Transverse colon (tissue), 4 donors: Measurements from ENCODE around the gene DDX23. TPM values are rescaled to one million over a fixed set of nuclear protein-coding genes. Genes with fewer than 3 reads are reported as not detected.

Source experiments
- DNase-seq: peaks from one replicate; pipeline ENCODE4 v3.0.0-alpha.2; 2019
- H3K27ac ChIP-seq, 4 donors: fragments of 200-600 bp; sonication (generic); 2 replicates each; pipeline ENCODE4 v1.5.1; 2016 to 2018; ENCODE audit warnings: inconsistent platforms in 4 of 4
- H3K27me3 ChIP-seq: fragments of 200-600 bp; sonication (generic); 2 replicates; pipeline ENCODE4 v1.5.1; 2017; ENCODE audit warnings: inconsistent platforms
- H3K36me3 ChIP-seq, 4 donors: fragments of 200-600 bp; sonication (generic); 2 replicates each; pipeline ENCODE4 v1.5.1; 2017 to 2019; ENCODE audit warnings: inconsistent platforms in 4 of 4
- H3K4me1 ChIP-seq, 4 donors: fragments of 200-600 bp; sonication (generic); 2 replicates each; pipeline ENCODE4 v1.5.1; 2017 to 2020; ENCODE audit warnings: inconsistent platforms in 4 of 4
- H3K4me3 ChIP-seq, 4 donors: fragments of 200-600 bp; sonication (generic); 1 replicate in 1 of 4; 2 replicates in 3 of 4; pipeline versions ENCODE4 v1.5.1 to v1.6.1; 2017 to 2019; ENCODE audit warnings: inconsistent platforms in 4 of 4
- H3K9me3 ChIP-seq, 2 donors: fragments of 200-600 bp; sonication (generic); 2 replicates each; pipeline ENCODE4 v1.5.1; 2017 to 2019; ENCODE audit warnings: inconsistent platforms in 2 of 2
- CTCF ChIP-seq, 5 experiments: fragments of 200-600 bp in 3 of 5; fragments of 450-650 bp in 2 of 5; sonication (generic) in 3 of 5; IDR thresholded peaks; 1 replicate in 2 of 5; 2 replicates in 3 of 5; pipeline ENCODE4 v1.5.1; 2016 to 2017; ENCODE audit warnings: antibody characterized with exemption in 5 of 5, inconsistent platforms in 3 of 5, mild to moderate bottlenecking in 2 of 5, moderate library complexity in 1 of 5
- EP300 ChIP-seq: sonication (generic); formaldehyde crosslinking; IDR thresholded peaks from one replicate; pipeline ENCODE4 v1.6.1; 2017; ENCODE audit warnings: antibody characterized with exemption, low read depth
- POLR2A ChIP-seq: fragments of 450-650 bp; IDR thresholded peaks from one replicate; pipeline ENCODE4 v1.6.1; 2016; ENCODE audit warnings: antibody characterized with exemption, mild to moderate bottlenecking, moderate library complexity
- POLR2AphosphoS5 ChIP-seq, 3 donors: sonication (generic); formaldehyde crosslinking; IDR thresholded peaks; one replicate each; pipeline ENCODE4 v1.6.1; 2016; ENCODE audit warnings: antibody characterized with exemption in 3 of 3
- WGBS, 2 donors: methylation state at CpG; one replicate each; pipeline ENCODE4 v1.1.5; 2018; ENCODE audit warnings: low coverage in 1 of 2; 5-methylcytosine and 5-hydroxymethylcytosine counted together
- in situ Hi-C, 4 donors: fragments of 200-750 bp; cut with MboI; loops; one replicate each; pipeline versions ENCODE4 v1.15.0 to v1.15.1; 2017; ENCODE audit warnings: low sequenced_read_pairs in 3 of 4, low pct_ligation_motif_present in 1 of 4, low pct_unique_long_range_greater_than_20kb in 1 of 4
- intact Hi-C: fragments of 100-400 bp; cut with DNase I; formaldehyde crosslinking; loops from one replicate; pipeline ENCODE4 v1.15.1; 2023; ENCODE audit warnings: low total_unique reads
- total RNA-seq, 4 donors: library from RNA; depleted of rRNA; stranded (reverse); fragments of >200 nt; gene quantifications; one replicate each; pipeline ENCODE4 v1.1.0, GENCODE V29; 2016

DDX23 gene
- total RNA-seq, 4 donors from 2014 or later: 82.9 to 143 (median 83.9) TPM

- Histone ChIP-seq H3K36me3 (no peaks in the 10 kb centered on the region), H3K27me3 (peaks cover 18% of the 10 kb centered on the region), H3K4me3 (peak overlapping the region in 2 of 4 donors; percentile 17 to 27), H3K27ac (no peak overlapping the region), H3K4me1 (peaks cover 0 to 9% (median 6%) of the 10 kb centered on the region in 4 donors), H3K9me3 (no peaks in the 10 kb centered on the region)
- in situ Hi-C loops (no loop called here), intact Hi-C loops (loop anchor here (2.0 kb wide), 1 partner anchor 36 kb away; no protein-coding TSS in a partner anchor)
- peak; percentile 82 for DNase-seq
- TF ChIP-seq CTCF (IDR thresholded peaks at IDR 0.05): peak; percentile 86 to 95 (median 91)
- no peak for TF ChIP-seq POLR2A
- WGBS, 2 donors: 10 to 87% methylated on average over 3 to 31 of the region's 37 CpGs
These were observed 38.9 kb upstream of the DDX23 start for GRCh38 chr12:48890657-48891418.

GRCh38 chr12:48889679-48890078 is 37.7 kb upstream of the DDX23 start:
- H3K36me3 ChIP-seq: no peaks in the 10 kb centered on the region
- no peak overlapping the region for H3K4me3 ChIP-seq
- intact Hi-C loops (loop anchor here (2.0 kb wide), 1 partner anchor 35 kb away; no protein-coding TSS in a partner anchor), in situ Hi-C loops (no loop called here)
- no peak overlapping the region for H3K27ac ChIP-seq
- no peak for DNase-seq
- peaks cover 0 to 9% (median 6%) of the 10 kb centered on the region in 4 donors for H3K4me1 ChIP-seq
- H3K27me3 ChIP-seq: peaks cover 18% of the 10 kb centered on the region
- no peak for TF ChIP-seq POLR2A
- no peak for TF ChIP-seq CTCF (IDR thresholded peaks at IDR 0.05)
- no peak for TF ChIP-seq EP300
- no peak for TF ChIP-seq POLR2AphosphoS5 (IDR thresholded peaks at IDR 0.05)
- 83% methylated on average over 3 of the region's 3 CpGs; no CpG with 5 or more reads in 1 of the 2 donors for WGBS, 2 donors
- H3K9me3 ChIP-seq: no peaks in the 10 kb centered on the region

- Histone ChIP-seq H3K4me3 (no peak overlapping the region), H3K27ac (no peak overlapping the region), H3K36me3 (no peaks in the 10 kb centered on the region), H3K9me3 (no peaks in the 10 kb centered on the region), H3K4me1 (peaks cover 0 to 8% (median 4%) of the 10 kb centered on the region in 4 donors), H3K27me3 (peaks cover 10% of the 10 kb centered on the region)
- intact Hi-C loops (no loop called here), in situ Hi-C loops (no loop called here)
- TF ChIP-seq POLR2A: no peak
- TF ChIP-seq POLR2AphosphoS5 (IDR thresholded peaks at IDR 0.05): no peak
- TF ChIP-seq EP300: no peak
- TF ChIP-seq CTCF (IDR thresholded peaks at IDR 0.05): no peak
- DNase-seq: no peak
- WGBS, 2 donors: 56 to 100% methylated on average over 1 to 13 of the region's 13 CpGs
These were observed 31.6 kb upstream of the DDX23 start for GRCh38 chr12:48883305-48884161.

- DNase-seq: no peak
- intact Hi-C loops (no loop called here), in situ Hi-C loops (no loop called here)
- TF ChIP-seq CTCF (IDR thresholded peaks at IDR 0.05) (no peak), EP300 (no peak), POLR2AphosphoS5 (IDR thresholded peaks at IDR 0.05) (no peak), POLR2A (no peak)
- 91 to 94% methylated on average over 3 of the region's 3 CpGs for WGBS, 2 donors
- no peak overlapping the region for H3K4me3 ChIP-seq
- peak overlapping the region in 1 of 4 donors; percentile 10 for H3K27ac ChIP-seq
- peaks cover 10% of the 10 kb centered on the region for H3K27me3 ChIP-seq
- H3K36me3 ChIP-seq: no peaks in the 10 kb centered on the region
- peaks cover 0 to 8% (median 4%) of the 10 kb centered on the region in 4 donors for H3K4me1 ChIP-seq
- no peaks in the 10 kb centered on the region for H3K9me3 ChIP-seq
These were observed 31.0 kb upstream of the DDX23 start for GRCh38 chr12:48882972-48883304.
